GM23338 (cell line): ENCODE results near the gene TOE1.

Experiments
- CREB1 ChIP-seq: fragments of 250-450 bp; sonication (Bioruptor Pico); IDR thresholded peaks from 2 replicates; pipeline ENCODE4 v1.5.0; 2020; ENCODE audit warnings: low read depth, mild to moderate bottlenecking, moderate library complexity
- EZH2 ChIP-seq: fragments of 200-600 bp; sonication (generic); IDR thresholded peaks from one replicate; pipeline ENCODE4 v1.8.0; 2017; ENCODE audit warnings: antibody characterized with exemption, mild to moderate bottlenecking, low read depth; ENCODE audit not compliant: unreplicated experiment
- EZH2phosphoT487 ChIP-seq: fragments of 200-600 bp; sonication (generic); IDR thresholded peaks from one replicate; pipeline ENCODE4 v1.8.1; 2018; ENCODE audit warnings: antibody characterized with exemption; ENCODE audit not compliant: unreplicated experiment
- JUNB ChIP-seq: IDR thresholded peaks from one replicate; pipeline ENCODE4 v1.6.1; 2016; ENCODE audit warnings: antibody characterized with exemption; ENCODE audit not compliant: unreplicated experiment
- NANOG ChIP-seq: IDR thresholded peaks from 2 replicates; pipeline ENCODE4 v1.6.1; 2016; ENCODE audit warnings: antibody characterized with exemption, borderline replicate concordance
- POLR2AphosphoS5 ChIP-seq: IDR thresholded peaks from 2 replicates; pipeline ENCODE4 v1.6.1; 2016; ENCODE audit warnings: antibody characterized with exemption, low read depth
- STAT1 ChIP-seq: IDR thresholded peaks from one replicate; pipeline ENCODE4 v1.6.1; 2016; ENCODE audit warnings: antibody characterized with exemption; ENCODE audit not compliant: unreplicated experiment
- ZNF114 ChIP-seq: fragments of 250-450 bp; sonication (Bioruptor Pico); IDR thresholded peaks from 2 replicates; pipeline ENCODE4 v1.5.0; 2020; ENCODE audit warnings: mild to moderate bottlenecking, moderate library complexity
- ZNF331 ChIP-seq: fragments of 250-450 bp; sonication (Bioruptor Pico); IDR thresholded peaks from 2 replicates; pipeline ENCODE4 v1.5.0; 2020; ENCODE audit warnings: low read depth, mild to moderate bottlenecking, moderate library complexity
- TF ChIP-seq, protein P1 (sequence below), 2 experiments: fragments of 200-600 bp in 1 of 2; sonication (generic) in 1 of 2; conservative IDR thresholded peaks; 2 replicates each; pipeline versions ENCODE4 v1.5.1 to v1.6.1; 2016 to 2017; ENCODE audit warnings: antibody characterized with exemption in 2 of 2, low read depth in 2 of 2, mild to moderate bottlenecking in 2 of 2, moderate library complexity in 1 of 2
- TF ChIP-seq, protein P2 (sequence below): IDR thresholded peaks from one replicate; pipeline ENCODE4 v1.6.1; 2018; ENCODE audit warnings: antibody characterized with exemption; ENCODE audit not compliant: unreplicated experiment
- TF ChIP-seq, protein P3 (sequence below): IDR thresholded peaks from 2 replicates; pipeline ENCODE4 v1.6.1; 2016; ENCODE audit warnings: antibody characterized with exemption
- TF ChIP-seq, protein P4 (sequence below): fragments of 250-450 bp; sonication (Bioruptor Pico); IDR thresholded peaks from 2 replicates; pipeline ENCODE4 v1.5.0; 2020; ENCODE audit warnings: mild to moderate bottlenecking, moderate library complexity

DNA sequence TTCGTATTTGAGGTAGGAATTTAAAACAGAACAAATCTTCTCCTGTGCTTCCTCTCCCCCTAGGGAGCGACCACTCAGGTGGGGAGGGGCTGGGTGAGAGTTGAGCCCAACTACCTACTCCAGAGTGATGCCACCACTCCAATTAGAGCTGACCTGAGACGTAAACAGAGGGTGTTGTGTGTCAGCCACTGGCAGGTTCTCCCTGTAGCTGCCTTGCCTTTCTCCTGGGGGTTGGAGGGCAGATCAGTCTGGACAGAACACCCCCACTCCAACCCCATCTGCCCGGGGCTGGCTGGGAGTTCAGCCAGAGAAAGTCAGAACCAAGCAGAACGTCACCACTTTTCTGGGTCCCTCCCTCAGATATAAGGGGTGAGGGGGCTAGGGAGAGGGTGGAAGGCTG, 11.3 kb upstream of the TOE1 start:
- TF ChIP-seq, protein P1, sequence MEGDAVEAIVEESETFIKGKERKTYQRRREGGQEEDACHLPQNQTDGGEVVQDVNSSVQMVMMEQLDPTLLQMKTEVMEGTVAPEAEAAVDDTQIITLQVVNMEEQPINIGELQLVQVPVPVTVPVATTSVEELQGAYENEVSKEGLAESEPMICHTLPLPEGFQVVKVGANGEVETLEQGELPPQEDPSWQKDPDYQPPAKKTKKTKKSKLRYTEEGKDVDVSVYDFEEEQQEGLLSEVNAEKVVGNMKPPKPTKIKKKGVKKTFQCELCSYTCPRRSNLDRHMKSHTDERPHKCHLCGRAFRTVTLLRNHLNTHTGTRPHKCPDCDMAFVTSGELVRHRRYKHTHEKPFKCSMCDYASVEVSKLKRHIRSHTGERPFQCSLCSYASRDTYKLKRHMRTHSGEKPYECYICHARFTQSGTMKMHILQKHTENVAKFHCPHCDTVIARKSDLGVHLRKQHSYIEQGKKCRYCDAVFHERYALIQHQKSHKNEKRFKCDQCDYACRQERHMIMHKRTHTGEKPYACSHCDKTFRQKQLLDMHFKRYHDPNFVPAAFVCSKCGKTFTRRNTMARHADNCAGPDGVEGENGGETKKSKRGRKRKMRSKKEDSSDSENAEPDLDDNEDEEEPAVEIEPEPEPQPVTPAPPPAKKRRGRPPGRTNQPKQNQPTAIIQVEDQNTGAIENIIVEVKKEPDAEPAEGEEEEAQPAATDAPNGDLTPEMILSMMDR (conservative IDR thresholded peaks at IDR 0.05; ENCODE audit: low read depth in 2 of 2): no peak
- no peak for TF ChIP-seq POLR2AphosphoS5
- TF ChIP-seq EZH2: no peak
- TF ChIP-seq, protein P2, sequence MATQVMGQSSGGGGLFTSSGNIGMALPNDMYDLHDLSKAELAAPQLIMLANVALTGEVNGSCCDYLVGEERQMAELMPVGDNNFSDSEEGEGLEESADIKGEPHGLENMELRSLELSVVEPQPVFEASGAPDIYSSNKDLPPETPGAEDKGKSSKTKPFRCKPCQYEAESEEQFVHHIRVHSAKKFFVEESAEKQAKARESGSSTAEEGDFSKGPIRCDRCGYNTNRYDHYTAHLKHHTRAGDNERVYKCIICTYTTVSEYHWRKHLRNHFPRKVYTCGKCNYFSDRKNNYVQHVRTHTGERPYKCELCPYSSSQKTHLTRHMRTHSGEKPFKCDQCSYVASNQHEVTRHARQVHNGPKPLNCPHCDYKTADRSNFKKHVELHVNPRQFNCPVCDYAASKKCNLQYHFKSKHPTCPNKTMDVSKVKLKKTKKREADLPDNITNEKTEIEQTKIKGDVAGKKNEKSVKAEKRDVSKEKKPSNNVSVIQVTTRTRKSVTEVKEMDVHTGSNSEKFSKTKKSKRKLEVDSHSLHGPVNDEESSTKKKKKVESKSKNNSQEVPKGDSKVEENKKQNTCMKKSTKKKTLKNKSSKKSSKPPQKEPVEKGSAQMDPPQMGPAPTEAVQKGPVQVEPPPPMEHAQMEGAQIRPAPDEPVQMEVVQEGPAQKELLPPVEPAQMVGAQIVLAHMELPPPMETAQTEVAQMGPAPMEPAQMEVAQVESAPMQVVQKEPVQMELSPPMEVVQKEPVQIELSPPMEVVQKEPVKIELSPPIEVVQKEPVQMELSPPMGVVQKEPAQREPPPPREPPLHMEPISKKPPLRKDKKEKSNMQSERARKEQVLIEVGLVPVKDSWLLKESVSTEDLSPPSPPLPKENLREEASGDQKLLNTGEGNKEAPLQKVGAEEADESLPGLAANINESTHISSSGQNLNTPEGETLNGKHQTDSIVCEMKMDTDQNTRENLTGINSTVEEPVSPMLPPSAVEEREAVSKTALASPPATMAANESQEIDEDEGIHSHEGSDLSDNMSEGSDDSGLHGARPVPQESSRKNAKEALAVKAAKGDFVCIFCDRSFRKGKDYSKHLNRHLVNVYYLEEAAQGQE: no peak
- TF ChIP-seq NANOG: no peak
- no peak for TF ChIP-seq EZH2phosphoT487
- no peak for TF ChIP-seq ZNF114 (CRISPR knock-in tag)
- no peak for TF ChIP-seq STAT1
- no peak for TF ChIP-seq CREB1
- TF ChIP-seq JUNB: no peak
- TF ChIP-seq, protein P3, sequence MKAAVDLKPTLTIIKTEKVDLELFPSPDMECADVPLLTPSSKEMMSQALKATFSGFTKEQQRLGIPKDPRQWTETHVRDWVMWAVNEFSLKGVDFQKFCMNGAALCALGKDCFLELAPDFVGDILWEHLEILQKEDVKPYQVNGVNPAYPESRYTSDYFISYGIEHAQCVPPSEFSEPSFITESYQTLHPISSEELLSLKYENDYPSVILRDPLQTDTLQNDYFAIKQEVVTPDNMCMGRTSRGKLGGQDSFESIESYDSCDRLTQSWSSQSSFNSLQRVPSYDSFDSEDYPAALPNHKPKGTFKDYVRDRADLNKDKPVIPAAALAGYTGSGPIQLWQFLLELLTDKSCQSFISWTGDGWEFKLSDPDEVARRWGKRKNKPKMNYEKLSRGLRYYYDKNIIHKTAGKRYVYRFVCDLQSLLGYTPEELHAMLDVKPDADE: no peak
- no peak for TF ChIP-seq ZNF331 (CRISPR knock-in tag)
- TF ChIP-seq, protein P4, sequence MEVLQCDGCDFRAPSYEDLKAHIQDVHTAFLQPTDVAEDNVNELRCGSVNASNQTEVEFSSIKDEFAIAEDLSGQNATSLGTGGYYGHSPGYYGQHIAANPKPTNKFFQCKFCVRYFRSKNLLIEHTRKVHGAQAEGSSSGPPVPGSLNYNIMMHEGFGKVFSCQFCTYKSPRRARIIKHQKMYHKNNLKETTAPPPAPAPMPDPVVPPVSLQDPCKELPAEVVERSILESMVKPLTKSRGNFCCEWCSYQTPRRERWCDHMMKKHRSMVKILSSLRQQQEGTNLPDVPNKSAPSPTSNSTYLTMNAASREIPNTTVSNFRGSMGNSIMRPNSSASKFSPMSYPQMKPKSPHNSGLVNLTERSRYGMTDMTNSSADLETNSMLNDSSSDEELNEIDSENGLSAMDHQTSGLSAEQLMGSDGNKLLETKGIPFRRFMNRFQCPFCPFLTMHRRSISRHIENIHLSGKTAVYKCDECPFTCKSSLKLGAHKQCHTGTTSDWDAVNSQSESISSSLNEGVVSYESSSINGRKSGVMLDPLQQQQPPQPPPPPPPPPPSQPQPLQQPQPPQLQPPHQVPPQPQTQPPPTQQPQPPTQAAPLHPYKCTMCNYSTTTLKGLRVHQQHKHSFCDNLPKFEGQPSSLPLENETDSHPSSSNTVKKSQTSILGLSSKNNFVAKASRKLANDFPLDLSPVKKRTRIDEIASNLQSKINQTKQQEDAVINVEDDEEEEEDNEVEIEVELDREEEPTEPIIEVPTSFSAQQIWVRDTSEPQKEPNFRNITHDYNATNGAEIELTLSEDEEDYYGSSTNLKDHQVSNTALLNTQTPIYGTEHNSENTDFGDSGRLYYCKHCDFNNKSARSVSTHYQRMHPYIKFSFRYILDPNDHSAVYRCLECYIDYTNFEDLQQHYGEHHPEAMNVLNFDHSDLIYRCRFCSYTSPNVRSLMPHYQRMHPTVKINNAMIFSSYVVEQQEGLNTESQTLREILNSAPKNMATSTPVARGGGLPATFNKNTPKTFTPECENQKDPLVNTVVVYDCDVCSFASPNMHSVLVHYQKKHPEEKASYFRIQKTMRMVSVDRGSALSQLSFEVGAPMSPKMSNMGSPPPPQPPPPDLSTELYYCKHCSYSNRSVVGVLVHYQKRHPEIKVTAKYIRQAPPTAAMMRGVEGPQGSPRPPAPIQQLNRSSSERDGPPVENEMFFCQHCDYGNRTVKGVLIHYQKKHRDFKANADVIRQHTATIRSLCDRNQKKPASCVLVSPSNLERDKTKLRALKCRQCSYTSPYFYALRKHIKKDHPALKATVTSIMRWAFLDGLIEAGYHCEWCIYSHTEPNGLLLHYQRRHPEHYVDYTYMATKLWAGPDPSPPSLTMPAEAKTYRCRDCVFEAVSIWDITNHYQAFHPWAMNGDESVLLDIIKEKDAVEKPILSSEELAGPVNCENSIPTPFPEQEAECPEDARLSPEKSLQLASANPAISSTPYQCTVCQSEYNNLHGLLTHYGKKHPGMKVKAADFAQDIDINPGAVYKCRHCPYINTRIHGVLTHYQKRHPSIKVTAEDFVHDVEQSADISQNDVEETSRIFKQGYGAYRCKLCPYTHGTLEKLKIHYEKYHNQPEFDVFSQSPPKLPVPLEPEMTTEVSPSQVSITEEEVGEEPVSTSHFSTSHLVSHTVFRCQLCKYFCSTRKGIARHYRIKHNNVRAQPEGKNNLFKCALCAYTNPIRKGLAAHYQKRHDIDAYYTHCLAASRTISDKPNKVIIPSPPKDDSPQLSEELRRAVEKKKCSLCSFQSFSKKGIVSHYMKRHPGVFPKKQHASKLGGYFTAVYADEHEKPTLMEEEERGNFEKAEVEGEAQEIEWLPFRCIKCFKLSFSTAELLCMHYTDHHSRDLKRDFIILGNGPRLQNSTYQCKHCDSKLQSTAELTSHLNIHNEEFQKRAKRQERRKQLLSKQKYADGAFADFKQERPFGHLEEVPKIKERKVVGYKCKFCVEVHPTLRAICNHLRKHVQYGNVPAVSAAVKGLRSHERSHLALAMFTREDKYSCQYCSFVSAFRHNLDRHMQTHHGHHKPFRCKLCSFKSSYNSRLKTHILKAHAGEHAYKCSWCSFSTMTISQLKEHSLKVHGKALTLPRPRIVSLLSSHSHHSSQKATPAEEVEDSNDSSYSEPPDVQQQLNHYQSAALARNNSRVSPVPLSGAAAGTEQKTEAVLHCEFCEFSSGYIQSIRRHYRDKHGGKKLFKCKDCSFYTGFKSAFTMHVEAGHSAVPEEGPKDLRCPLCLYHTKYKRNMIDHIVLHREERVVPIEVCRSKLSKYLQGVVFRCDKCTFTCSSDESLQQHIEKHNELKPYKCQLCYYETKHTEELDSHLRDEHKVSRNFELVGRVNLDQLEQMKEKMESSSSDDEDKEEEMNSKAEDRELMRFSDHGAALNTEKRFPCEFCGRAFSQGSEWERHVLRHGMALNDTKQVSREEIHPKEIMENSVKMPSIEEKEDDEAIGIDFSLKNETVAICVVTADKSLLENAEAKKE: no peak
